Transverse colon (tissue), 4 donors: Measurements from ENCODE around the gene GCNT3.

Experiments used
- EP300 ChIP-seq: sonication (generic); formaldehyde crosslinking; IDR thresholded peaks from one replicate; pipeline ENCODE4 v1.6.1; 2017; ENCODE audit warnings: antibody characterized with exemption, low read depth
- POLR2A ChIP-seq: fragments of 450-650 bp; IDR thresholded peaks from one replicate; pipeline ENCODE4 v1.6.1; 2016; ENCODE audit warnings: antibody characterized with exemption, mild to moderate bottlenecking, moderate library complexity
- POLR2AphosphoS5 ChIP-seq, 3 donors: sonication (generic); formaldehyde crosslinking; IDR thresholded peaks; one replicate each; pipeline ENCODE4 v1.6.1; 2016; ENCODE audit warnings: antibody characterized with exemption in 3 of 3
- TF ChIP-seq, protein P1 (sequence below), 5 experiments: fragments of 200-600 bp in 3 of 5; fragments of 450-650 bp in 2 of 5; sonication (generic) in 3 of 5; IDR thresholded peaks; 1 replicate in 2 of 5; 2 replicates in 3 of 5; pipeline ENCODE4 v1.5.1; 2016 to 2017; ENCODE audit warnings: antibody characterized with exemption in 5 of 5, inconsistent platforms in 3 of 5, mild to moderate bottlenecking in 2 of 5, moderate library complexity in 1 of 5

GRCh38 chr15:59565299-59565698 lies 46.3 kb upstream of the GCNT3 start:
- TF ChIP-seq, protein P1, sequence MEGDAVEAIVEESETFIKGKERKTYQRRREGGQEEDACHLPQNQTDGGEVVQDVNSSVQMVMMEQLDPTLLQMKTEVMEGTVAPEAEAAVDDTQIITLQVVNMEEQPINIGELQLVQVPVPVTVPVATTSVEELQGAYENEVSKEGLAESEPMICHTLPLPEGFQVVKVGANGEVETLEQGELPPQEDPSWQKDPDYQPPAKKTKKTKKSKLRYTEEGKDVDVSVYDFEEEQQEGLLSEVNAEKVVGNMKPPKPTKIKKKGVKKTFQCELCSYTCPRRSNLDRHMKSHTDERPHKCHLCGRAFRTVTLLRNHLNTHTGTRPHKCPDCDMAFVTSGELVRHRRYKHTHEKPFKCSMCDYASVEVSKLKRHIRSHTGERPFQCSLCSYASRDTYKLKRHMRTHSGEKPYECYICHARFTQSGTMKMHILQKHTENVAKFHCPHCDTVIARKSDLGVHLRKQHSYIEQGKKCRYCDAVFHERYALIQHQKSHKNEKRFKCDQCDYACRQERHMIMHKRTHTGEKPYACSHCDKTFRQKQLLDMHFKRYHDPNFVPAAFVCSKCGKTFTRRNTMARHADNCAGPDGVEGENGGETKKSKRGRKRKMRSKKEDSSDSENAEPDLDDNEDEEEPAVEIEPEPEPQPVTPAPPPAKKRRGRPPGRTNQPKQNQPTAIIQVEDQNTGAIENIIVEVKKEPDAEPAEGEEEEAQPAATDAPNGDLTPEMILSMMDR (IDR thresholded peaks at IDR 0.05) = no peak
- no peak for TF ChIP-seq POLR2A
- no peak for TF ChIP-seq POLR2AphosphoS5 (IDR thresholded peaks at IDR 0.05)
- TF ChIP-seq EP300 = no peak
